Ramos (cell line): ENCODE results near the gene MIP.
"Not testable (repeated sequence)": the region's sequence is repeated elsewhere in the genome, so short reads cannot be mapped to it uniquely, and the experiment has no call there.

ENCODE experiments used
- in situ Hi-C: fragments of 300-500 bp; cut with MboI; formaldehyde crosslinking; loops from one replicate; pipeline ENCODE4 v1.14.3; 2022; ENCODE audit warnings: low sequenced_read_pairs; ENCODE audit not compliant: unreplicated experiment

The MIP gene

GRCh38 chr12:56469007-56469930 is 14.8 kb upstream of the MIP start:
- in situ Hi-C loops, result loop anchor here (10.0 kb wide), 2 partner anchors 274 to 344 kb away; partner anchors contain the start of gene ESYT1

GRCh38 chr12:56468216-56469006 is 14.0 kb upstream of the MIP start, which contains the start of gene SPRYD4:
Gene SPRYD4, plus strand, starts transcription at chr12:56468578. Its CDS starts 14 bp downstream, at chr12:56468592.
- in situ Hi-C loops, result loop anchor here (10.0 kb wide), 2 partner anchors 274 to 344 kb away; partner anchors contain the start of gene ESYT1

DNA sequence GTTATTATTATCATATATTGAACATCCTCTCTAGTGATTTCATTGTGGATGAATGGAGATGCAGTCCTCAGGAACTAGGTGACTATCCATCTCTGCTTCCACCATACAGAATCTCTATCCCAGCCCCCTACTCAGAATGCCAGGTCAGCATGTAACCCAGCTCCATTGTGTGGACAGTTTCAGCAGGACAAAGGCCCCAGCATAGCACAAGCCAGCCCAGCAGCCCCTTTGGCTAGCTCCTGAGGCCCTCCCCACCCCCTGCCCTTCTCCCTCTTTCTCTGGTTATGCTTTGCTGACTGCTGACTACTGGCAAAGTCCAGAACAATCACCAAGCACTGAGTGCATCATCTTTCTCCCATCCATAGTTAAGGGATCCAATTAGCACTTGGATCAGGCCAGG is 8.1 kb upstream of the MIP start:
- in situ Hi-C loops, result loop anchor here (10.0 kb wide), 2 partner anchors 268 to 338 kb away; partner anchors contain the start of gene ESYT1

- in situ Hi-C loops, result loop anchor here (10.0 kb wide), 2 partner anchors 267 to 337 kb away; partner anchors contain the start of gene ESYT1
These were observed 7.0 kb upstream of the MIP start for GRCh38 chr12:56461235-56462159.

DNA sequence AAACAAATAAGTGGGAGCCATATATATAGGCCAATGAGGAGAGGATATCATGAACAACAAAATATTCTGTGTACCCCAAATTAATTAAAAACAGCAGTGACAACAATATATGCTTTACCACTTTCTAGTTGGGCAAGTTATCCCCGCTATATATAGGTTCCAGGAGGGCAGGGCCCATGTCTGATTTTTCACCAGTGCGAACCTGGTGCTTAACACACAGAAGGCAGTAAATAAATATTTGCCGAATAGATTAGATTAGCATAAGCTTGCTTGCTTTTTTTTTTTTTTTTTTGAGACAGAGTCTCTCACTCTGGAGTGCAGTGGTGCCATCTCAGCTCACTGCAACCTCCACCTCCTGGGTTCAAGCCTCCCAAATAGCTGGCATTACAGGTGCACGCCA is 3.4 kb upstream of the MIP start:
- in situ Hi-C loops, result no loop called here

- in situ Hi-C loops, result loop anchor here (5.0 kb wide), 1 partner anchor 84 kb away; no protein-coding TSS in a partner anchor
These were observed 3.3 kb downstream of the MIP start for GRCh38 chr12:56451147-56451546.

DNA sequence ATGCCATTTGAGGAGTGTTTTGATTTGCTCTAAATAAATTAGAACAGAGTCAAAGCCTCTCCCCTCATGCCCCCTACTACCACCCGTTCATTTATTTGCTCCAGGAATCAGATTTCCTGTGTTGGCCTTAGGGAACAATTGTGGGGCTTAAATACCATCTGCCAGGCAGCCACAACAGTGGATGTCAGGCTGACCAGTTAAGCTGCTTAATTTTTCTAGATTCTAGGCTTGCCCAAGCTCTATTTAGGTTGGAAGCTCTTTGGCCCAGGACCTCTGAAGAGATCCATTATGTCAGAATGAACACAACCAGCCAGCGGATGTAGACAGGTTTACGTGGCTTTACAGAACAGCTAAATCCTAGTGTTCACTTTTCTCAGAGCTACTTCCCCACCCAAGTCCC is 4.2 kb downstream of the MIP start:
- in situ Hi-C loops, result loop anchor here (5.0 kb wide), 1 partner anchor 83 kb away; no protein-coding TSS in a partner anchor

- in situ Hi-C loops, result no loop called here
These were observed 4.9 kb downstream of the MIP start for GRCh38 chr12:56449622-56449984.

DNA sequence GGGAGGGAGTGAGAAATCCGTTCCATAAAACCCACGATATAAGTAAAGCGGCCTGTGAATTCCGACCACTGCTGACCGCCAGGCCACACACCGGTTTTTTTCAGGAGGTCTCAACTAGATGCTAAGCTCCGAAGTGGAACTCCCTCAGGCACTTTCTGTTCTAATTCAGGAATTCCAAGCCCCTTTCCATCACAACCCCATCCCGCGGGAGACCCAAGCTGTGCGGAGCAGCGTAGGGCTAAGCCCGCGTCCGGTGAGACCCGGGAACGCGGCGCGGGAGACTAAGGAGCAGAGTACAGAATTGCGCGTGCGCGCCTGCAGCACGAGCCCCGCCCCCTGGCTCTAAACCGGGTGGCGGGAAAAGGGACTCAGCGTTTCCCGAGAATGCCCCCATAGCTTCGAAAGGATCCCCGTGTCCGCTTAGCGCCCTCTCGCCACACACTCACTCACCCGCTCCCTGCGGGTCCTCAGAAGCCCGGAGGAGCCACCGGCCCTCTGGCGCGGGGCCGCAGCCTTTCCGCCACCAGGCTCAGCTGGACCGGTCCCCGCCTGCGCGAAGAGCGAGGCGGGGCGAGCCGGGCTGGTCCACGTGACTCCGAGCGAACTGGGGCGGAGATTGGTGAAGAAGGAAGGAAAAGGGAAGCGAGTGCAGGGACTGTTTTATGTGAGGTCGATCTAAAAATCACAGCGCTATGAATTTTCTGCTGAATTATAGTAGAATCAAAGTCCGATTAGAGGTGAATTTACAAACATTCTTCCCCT is 5.4 kb downstream of the MIP start, which contains the start of gene TIMELESS:
TSS of gene TIMELESS (minus strand) at position 567 of the 762 bp plus-strand sequence. CDS start 15,256 bp downstream, outside the sequence.
- in situ Hi-C loops, result no loop called here

DNA sequence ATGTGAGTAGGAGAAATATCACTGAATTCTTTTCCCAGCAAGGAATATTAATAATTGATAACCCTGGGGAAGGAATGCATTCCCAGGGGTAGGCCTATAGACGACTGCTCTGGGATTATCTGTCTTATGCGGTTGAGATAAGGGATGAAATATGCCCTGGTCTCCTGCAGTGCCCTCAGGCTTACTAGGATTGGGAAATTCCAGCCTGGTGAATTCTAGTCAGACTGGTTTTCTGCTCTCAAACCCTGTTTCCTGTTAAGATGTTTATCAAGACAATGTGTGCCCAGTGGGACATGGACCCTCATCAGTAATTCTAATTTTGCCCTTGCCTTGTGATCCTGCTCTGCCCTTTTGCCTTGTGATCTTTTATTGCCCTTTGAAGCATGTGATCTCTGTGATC is 11.2 kb downstream of the MIP start:
- in situ Hi-C loops, result not testable (repeated sequence)

DNA sequence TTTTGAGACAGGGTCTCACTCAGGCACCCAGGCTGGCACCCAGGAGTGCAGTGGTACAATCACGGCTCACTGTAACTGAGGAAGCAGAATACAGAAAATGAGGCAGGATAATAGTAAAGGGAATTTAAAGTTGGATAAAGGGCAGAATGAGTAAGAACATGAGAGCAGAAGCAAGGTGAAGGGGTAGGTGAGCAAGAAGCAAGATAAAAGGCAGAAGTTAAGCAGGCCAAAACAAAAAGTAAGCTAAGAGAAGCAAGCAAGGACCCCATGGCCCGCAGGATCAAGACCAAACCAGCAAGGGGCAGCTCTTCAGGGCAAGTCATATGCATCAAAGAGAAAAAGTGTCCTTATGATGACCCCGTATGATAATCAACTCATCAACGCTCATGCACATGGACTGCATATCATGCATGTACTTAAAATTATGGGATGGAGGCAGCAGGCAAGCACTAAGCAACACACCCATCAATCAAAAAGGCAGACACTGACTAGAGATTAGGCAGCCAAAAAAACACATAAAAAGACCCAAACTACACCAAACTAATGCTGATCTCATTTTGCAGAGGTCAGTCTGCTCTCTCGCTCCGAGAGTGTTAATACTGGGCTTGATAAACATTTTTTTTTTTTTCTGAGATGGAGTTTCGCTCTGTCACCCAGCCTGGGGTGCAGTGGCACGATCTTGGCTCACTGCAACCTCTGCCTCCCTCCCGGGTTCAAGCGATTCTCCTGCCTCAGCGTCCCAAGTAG is 16.9 kb downstream of the MIP start:
- in situ Hi-C loops, result no loop called here

DNA sequence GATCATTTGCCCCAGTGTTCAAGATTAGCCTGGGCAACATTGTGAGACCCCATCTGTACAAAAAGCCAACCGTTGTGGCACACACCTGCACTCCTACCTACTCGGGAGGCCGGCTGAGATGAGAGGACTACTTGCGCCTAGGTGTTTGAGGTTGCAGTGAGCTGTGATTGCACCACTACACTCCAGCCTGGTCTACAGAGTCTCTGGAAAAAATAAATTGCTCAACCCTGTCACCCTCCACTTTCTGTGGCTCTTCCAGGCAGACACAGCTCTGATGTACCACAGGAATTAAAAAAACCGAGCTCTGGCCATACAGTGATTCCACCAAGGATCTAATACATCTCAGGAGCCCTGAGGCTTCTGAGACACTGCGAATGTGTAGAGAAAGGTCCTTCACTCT is 19.6 kb downstream of the MIP start:
- in situ Hi-C loops, result no loop called here

GRCh38 chr12:56431850-56432249 is 22.6 kb downstream of the MIP start:
- in situ Hi-C loops, result no loop called here

GRCh38 chr12:56431288-56431687 is 23.2 kb downstream of the MIP start:
- in situ Hi-C loops, result no loop called here

DNA sequence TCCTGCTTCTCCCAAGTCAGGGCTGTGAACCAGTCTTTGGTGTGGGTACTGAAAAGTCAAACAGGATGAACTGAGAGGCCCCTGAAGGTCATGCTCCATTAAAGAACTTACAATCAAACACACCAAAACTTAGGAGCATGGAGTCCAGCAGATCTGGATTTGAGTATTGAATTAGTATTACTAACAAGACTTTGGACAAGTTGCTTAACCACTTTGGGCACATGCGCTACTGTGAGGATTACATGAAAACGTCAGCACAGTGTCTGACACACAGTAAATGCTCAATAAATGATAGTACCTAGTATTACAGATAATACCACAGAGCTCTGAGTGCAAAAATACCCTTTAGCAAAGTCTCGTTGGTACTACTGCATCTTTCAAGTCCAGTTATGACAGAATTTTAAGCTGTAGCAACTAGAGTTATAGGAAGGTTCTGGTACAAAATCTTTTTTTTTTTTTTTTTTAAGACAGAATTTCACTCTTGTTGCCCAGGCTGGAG is 28.5 kb downstream of the MIP start:
- in situ Hi-C loops, result no loop called here

DNA sequence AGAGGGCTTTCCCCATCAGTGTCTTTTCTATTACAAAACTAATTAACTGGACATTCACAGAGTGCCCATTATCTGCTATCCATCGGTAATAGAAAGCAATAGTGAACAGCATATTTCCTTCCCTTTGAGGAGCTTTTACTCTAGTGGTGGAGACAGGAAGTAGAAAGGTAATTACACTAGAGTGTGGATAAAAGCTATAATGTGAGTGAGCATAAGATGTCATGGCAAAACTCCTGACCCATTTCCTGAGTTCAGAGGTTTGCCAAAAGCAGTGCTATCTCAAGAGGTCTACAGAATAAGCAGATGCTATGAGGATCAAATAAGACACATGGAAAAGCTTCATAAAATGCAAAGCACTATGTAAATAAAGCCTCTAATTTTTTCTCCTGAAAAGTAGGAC is 29.3 kb downstream of the MIP start:
- in situ Hi-C loops, result no loop called here

DNA sequence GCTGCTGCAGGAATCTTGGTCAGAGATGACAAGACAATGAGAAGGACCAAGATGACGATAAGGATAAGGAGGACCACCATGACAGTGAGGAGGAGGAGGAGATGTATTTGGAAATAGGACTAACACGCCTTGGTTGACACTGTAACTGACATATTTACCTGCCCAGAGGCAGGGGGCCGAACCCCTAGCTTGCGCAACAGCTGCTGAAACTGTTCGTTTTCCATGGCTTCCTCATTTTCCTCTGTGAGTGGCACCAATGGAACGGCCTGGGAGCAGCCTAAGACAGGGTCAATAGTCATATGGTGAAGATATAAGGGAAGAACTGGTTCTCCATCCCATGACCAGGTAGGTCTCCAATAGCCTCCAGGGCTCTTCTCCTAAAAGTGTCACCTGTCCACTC is 34.0 kb downstream of the MIP start:
- in situ Hi-C loops, result no loop called here

- in situ Hi-C loops, result no loop called here
These were observed 36.7 kb downstream of the MIP start for GRCh38 chr12:56417739-56418138.
